Stimulated activated CD8-positive, alpha-beta memory T cell treated with anti-CD3 and anti-CD28 coated beads, Interleukin-7, amount 100 ng/mL, for 24 hours (primary cell): ENCODE measurements around the gene EFNA1.
"Not testable (repeated sequence)": the region's sequence is repeated elsewhere in the genome, so short reads cannot be mapped to it uniquely, and the experiment has no call there.

Experiments used
- DNase-seq: peaks from one replicate; pipeline ENCODE4 v3.0.0-alpha.2; 2020; ENCODE audit warnings: low read depth

Gene EFNA1

GRCh38 chr1:155145491-155145890 is 17.8 kb downstream of the EFNA1 start:
- DNase-seq = no peak

- DNase-seq = not testable (repeated sequence)
Measured at GRCh38 chr1:155155996-155156643, 28.4 kb downstream of the EFNA1 start.

- DNase-seq = no peak
Measured at GRCh38 chr1:155158991-155159390, 31.3 kb downstream of the EFNA1 start.

GRCh38 chr1:155160128-155160527 is 32.5 kb downstream of the EFNA1 start:
- no peak for DNase-seq

- DNase-seq = not testable (repeated sequence)
Measured at GRCh38 chr1:155162631-155163030, 35.0 kb downstream of the EFNA1 start.

- not testable (repeated sequence) for DNase-seq
Measured at GRCh38 chr1:155163785-155164184, 36.1 kb downstream of the EFNA1 start.

- not testable (repeated sequence) for DNase-seq
Measured at GRCh38 chr1:155164625-155165024, 36.9 kb downstream of the EFNA1 start.

GRCh38 chr1:155166051-155166470 is 38.4 kb downstream of the EFNA1 start:
- DNase-seq = no peak

- DNase-seq = no peak
Measured at GRCh38 chr1:155166471-155167165, 38.9 kb downstream of the EFNA1 start.

- peak; percentile 77 for DNase-seq
Measured at GRCh38 chr1:155167166-155168104, 39.8 kb downstream of the EFNA1 start.

- DNase-seq = not testable (repeated sequence)
Measured at GRCh38 chr1:155168105-155168445, 40.4 kb downstream of the EFNA1 start.

- DNase-seq = no peak
Measured at GRCh38 chr1:155168456-155169210, 41.0 kb downstream of the EFNA1 start.

- no peak for DNase-seq
Measured at GRCh38 chr1:155169541-155169940, 41.9 kb downstream of the EFNA1 start.

GRCh38 chr1:155170101-155170785 is 42.6 kb downstream of the EFNA1 start:
- no peak for DNase-seq

- no peak for DNase-seq
Measured at GRCh38 chr1:155170806-155171205, 43.1 kb downstream of the EFNA1 start.

GRCh38 chr1:155171836-155172731 is 44.4 kb downstream of the EFNA1 start:
- DNase-seq = no peak

- DNase-seq = peak; percentile 91
Measured at GRCh38 chr1:155172732-155173477, 45.2 kb downstream of the EFNA1 start, which contains the start of gene KRTCAP2. KRTCAP2 (minus strand) TSS chr1:155173304; CDS start chr1:155173224, 80 bp downstream.

GRCh38 chr1:155173478-155174323 is 46.0 kb downstream of the EFNA1 start, which contains the start of gene TRIM46:
TRIM46 (plus strand) TSS chr1:155173849; CDS start chr1:155173967, 118 bp downstream.
- DNase-seq = peak; percentile 55
